ENCODE results near the gene SHMT2.

Gene SHMT2

GRCh38 chr12:57219993-57220754 is 9.3 kb upstream of the SHMT2 start:
- Histone ChIP-seq H3K4me3 (ENCODE audit: insufficient read length, low read depth) (no peak overlapping the region), H3K27me3 (ENCODE audit: insufficient read depth, insufficient read length) (peaks cover 96% of the 10 kb centered on the region), H3K9me3 (ENCODE audit: insufficient read depth, low read length) (no peaks in the 10 kb centered on the region), H3K4me1 (ENCODE audit: insufficient read depth, insufficient read length) (peaks cover 44% of the 10 kb centered on the region), H3K36me3 (ENCODE audit: insufficient read depth, insufficient read length, low read length) (no peaks in the 10 kb centered on the region), H3K9ac (ENCODE audit: insufficient read length, low read depth) (no peak overlapping the region)
- TF ChIP-seq ZNF274 (IDR thresholded peaks at IDR 0.05; ENCODE audit: low read depth, low read length): no peak
- no peak for TF ChIP-seq YY1 (IDR thresholded peaks at IDR 0.05; ENCODE audit: insufficient read depth, insufficient read length)
- TF ChIP-seq SUZ12 (IDR thresholded peaks at IDR 0.05; ENCODE audit: extremely low read depth, insufficient read depth, insufficient read length): no peak
- no peak for DNase-seq (ENCODE audit: low read depth, low spot score)

GRCh38 chr12:57220770-57221168 is 8.7 kb upstream of the SHMT2 start:
- H3K4me3 ChIP-seq (ENCODE audit: insufficient read length, low read depth): no peak overlapping the region
- H3K4me1 ChIP-seq (ENCODE audit: insufficient read depth, insufficient read length): peaks cover 39% of the 10 kb centered on the region
- H3K9me3 ChIP-seq (ENCODE audit: insufficient read depth, low read length): no peaks in the 10 kb centered on the region
- DNase-seq (ENCODE audit: low read depth, low spot score): no peak
- H3K36me3 ChIP-seq (ENCODE audit: insufficient read depth, insufficient read length, low read length): no peaks in the 10 kb centered on the region
- peaks cover 95% of the 10 kb centered on the region for H3K27me3 ChIP-seq (ENCODE audit: insufficient read depth, insufficient read length)
- no peak overlapping the region for H3K9ac ChIP-seq (ENCODE audit: insufficient read length, low read depth)
- TF ChIP-seq SUZ12 (IDR thresholded peaks at IDR 0.05; ENCODE audit: extremely low read depth, insufficient read depth, insufficient read length): no peak

DNA sequence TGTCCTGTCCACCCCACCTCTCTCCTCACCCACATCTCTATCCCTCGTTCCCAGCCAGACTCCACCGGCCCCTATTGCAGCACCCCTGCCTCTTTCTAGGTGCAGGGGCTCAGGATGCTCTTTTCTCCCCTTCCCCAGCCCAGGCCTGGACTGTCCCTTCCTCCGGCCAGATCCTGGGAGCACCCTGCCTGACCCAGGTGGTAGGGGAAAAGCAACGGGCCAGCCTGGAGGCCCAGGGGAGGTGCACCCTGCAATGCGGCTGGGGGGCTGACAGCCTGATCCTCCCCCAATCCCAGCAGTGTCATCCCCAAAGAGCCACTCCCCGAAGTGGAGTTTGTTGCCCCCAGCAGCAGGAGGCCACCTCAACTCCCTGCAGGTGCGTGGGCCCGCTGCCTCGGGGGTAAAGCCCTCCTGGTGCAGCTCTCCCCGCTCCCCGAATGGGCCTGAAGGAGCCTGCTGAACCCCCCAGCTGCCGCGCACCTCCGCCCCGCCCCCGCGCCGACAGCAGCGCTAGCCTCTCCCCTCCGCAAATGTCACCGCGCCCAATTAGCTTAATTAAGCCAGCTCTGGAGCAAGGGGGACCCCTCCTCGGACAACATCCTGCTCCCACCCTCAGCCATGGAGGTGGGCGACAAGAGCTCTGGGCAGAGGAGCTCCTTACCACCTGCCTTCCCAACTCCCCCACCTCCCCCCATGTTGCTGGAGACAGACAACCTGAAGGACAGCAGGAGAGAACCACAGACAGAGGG is 8.2 kb upstream of the SHMT2 start:
- no peaks in the 10 kb centered on the region for H3K9me3 ChIP-seq (ENCODE audit: insufficient read depth, low read length)
- H3K27me3 ChIP-seq (ENCODE audit: insufficient read depth, insufficient read length): peaks cover 93% of the 10 kb centered on the region
- peak overlapping the region; percentile 8 for H3K9ac ChIP-seq (ENCODE audit: insufficient read length, low read depth)
- no peaks in the 10 kb centered on the region for H3K36me3 ChIP-seq (ENCODE audit: insufficient read depth, insufficient read length, low read length)
- no peak for DNase-seq (ENCODE audit: low read depth, low spot score)
- no peak overlapping the region for H3K4me3 ChIP-seq (ENCODE audit: insufficient read length, low read depth)
- no peak for TF ChIP-seq ZNF274 (IDR thresholded peaks at IDR 0.05; ENCODE audit: low read depth, low read length)
- peak; percentile 51 for TF ChIP-seq SUZ12 (IDR thresholded peaks at IDR 0.05; ENCODE audit: extremely low read depth, insufficient read depth, insufficient read length)
- H3K4me1 ChIP-seq (ENCODE audit: insufficient read depth, insufficient read length): peaks cover 37% of the 10 kb centered on the region

GRCh38 chr12:57222286-57223190 is 7.0 kb upstream of the SHMT2 start:
- H3K4me1 ChIP-seq (ENCODE audit: insufficient read depth, insufficient read length): peaks cover 34% of the 10 kb centered on the region
- peak overlapping the region; percentile 27 for H3K9ac ChIP-seq (ENCODE audit: insufficient read length, low read depth)
- H3K4me3 ChIP-seq (ENCODE audit: insufficient read length, low read depth): no peak overlapping the region
- H3K27me3 ChIP-seq (ENCODE audit: insufficient read depth, insufficient read length): peaks cover 88% of the 10 kb centered on the region
- H3K9me3 ChIP-seq (ENCODE audit: insufficient read depth, low read length): no peaks in the 10 kb centered on the region
- TF ChIP-seq ZNF274 (IDR thresholded peaks at IDR 0.05; ENCODE audit: low read depth, low read length) (no peak), SUZ12 (IDR thresholded peaks at IDR 0.05; ENCODE audit: extremely low read depth, insufficient read depth, insufficient read length) (no peak), YY1 (IDR thresholded peaks at IDR 0.05; ENCODE audit: insufficient read depth, insufficient read length) (no peak)
- DNase-seq (ENCODE audit: low read depth, low spot score): no peak
- no peaks in the 10 kb centered on the region for H3K36me3 ChIP-seq (ENCODE audit: insufficient read depth, insufficient read length, low read length)

GRCh38 chr12:57223191-57224165 is 6.0 kb upstream of the SHMT2 start:
- no peak overlapping the region for H3K4me3 ChIP-seq (ENCODE audit: insufficient read length, low read depth)
- peak overlapping the region; percentile 27 for H3K9ac ChIP-seq (ENCODE audit: insufficient read length, low read depth)
- H3K27me3 ChIP-seq (ENCODE audit: insufficient read depth, insufficient read length): peaks cover 85% of the 10 kb centered on the region
- H3K9me3 ChIP-seq (ENCODE audit: insufficient read depth, low read length): no peaks in the 10 kb centered on the region
- TF ChIP-seq ZNF274 (IDR thresholded peaks at IDR 0.05; ENCODE audit: low read depth, low read length) (no peak), YY1 (IDR thresholded peaks at IDR 0.05; ENCODE audit: insufficient read depth, insufficient read length) (no peak), SUZ12 (IDR thresholded peaks at IDR 0.05; ENCODE audit: extremely low read depth, insufficient read depth, insufficient read length) (no peak)
- no peak for DNase-seq (ENCODE audit: low read depth, low spot score)
- peaks cover 33% of the 10 kb centered on the region for H3K4me1 ChIP-seq (ENCODE audit: insufficient read depth, insufficient read length)
- no peaks in the 10 kb centered on the region for H3K36me3 ChIP-seq (ENCODE audit: insufficient read depth, insufficient read length, low read length)

DNA sequence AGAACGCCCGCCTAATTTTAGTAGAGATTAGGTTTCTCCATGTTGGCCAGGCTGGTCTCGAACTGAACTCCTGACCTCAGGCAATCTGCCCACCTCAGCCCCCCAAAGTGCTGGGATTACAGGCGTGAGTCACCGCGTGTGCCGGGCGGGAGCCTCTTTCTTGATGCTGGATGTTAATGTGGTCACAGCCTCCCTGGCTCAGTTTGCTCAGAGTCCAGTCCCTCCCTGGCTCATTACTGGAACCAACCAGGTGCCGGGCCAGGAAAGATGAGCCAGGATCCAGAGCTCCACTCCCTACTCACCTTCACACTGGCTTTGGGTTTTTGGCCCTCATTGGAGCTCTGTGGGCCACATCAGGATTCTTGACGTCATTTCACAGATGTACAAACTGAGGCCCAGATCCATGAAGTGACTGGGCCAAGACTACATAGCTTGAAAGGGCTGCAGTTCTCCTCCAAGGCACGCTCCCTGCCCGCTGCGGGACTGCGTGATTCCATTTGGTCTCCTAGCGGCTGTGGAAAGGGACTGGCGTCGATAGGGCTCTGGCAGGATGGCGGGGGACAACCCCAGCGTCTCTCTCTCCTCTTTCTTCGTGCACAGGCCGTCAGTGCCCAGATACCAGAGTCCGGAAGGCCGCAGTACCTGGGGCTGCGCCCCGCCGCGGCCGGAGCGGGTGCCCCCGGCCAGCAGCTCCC is 5.1 kb upstream of the SHMT2 start:
- no peak overlapping the region for H3K9ac ChIP-seq (ENCODE audit: insufficient read length, low read depth)
- no peaks in the 10 kb centered on the region for H3K36me3 ChIP-seq (ENCODE audit: insufficient read depth, insufficient read length, low read length)
- H3K9me3 ChIP-seq (ENCODE audit: insufficient read depth, low read length): no peaks in the 10 kb centered on the region
- peaks cover 83% of the 10 kb centered on the region for H3K27me3 ChIP-seq (ENCODE audit: insufficient read depth, insufficient read length)
- no peak overlapping the region for H3K4me3 ChIP-seq (ENCODE audit: insufficient read length, low read depth)
- H3K4me1 ChIP-seq (ENCODE audit: insufficient read depth, insufficient read length): peaks cover 30% of the 10 kb centered on the region
- DNase-seq (ENCODE audit: low read depth, low spot score): no peak
- no peak for TF ChIP-seq ZNF274 (IDR thresholded peaks at IDR 0.05; ENCODE audit: low read depth, low read length)
- no peak for TF ChIP-seq YY1 (IDR thresholded peaks at IDR 0.05; ENCODE audit: insufficient read depth, insufficient read length)
- no peak for TF ChIP-seq SUZ12 (IDR thresholded peaks at IDR 0.05; ENCODE audit: extremely low read depth, insufficient read depth, insufficient read length)

All from NT2/D1 (cell line).